ENCODE data around the gene SLC45A1. TPM values are rescaled to one million over a fixed set of nuclear protein-coding genes. Genes with fewer than 3 reads are reported as not detected.

Gene SLC45A1
- polyA plus RNA-seq, 3 donors, result 0.21 TPM; not detected in 2

DNA sequence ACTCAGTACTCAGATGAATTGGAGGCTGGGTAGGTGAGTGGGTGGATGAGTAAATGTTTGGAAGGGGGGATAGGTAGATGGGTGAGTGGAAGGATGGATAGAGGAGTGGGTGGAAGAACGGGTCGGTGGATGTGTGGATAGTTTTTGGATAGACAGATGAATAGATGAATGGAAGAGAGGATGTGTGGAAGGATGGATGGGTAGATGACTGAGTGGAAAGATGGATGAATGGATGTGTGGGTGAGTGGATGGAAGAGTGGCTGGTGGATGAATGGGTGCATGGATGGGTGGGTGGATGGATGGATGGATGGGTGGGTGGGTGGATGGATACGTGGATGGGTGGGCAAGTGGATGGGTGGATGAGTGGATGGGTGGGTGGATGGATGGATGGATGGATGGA is 3.7 kb downstream of the SLC45A1 start:
- no peaks in the 10 kb centered on the region for H4K20me1 ChIP-seq (ENCODE audit: insufficient read depth, low read length)
- H3K4me3 ChIP-seq (replicated peaks in 1 of 3; ENCODE audit: low read depth in 2 of 3, low read length in 3 of 3), result no peak overlapping the region
- TF ChIP-seq, protein P1, sequence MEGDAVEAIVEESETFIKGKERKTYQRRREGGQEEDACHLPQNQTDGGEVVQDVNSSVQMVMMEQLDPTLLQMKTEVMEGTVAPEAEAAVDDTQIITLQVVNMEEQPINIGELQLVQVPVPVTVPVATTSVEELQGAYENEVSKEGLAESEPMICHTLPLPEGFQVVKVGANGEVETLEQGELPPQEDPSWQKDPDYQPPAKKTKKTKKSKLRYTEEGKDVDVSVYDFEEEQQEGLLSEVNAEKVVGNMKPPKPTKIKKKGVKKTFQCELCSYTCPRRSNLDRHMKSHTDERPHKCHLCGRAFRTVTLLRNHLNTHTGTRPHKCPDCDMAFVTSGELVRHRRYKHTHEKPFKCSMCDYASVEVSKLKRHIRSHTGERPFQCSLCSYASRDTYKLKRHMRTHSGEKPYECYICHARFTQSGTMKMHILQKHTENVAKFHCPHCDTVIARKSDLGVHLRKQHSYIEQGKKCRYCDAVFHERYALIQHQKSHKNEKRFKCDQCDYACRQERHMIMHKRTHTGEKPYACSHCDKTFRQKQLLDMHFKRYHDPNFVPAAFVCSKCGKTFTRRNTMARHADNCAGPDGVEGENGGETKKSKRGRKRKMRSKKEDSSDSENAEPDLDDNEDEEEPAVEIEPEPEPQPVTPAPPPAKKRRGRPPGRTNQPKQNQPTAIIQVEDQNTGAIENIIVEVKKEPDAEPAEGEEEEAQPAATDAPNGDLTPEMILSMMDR (IDR thresholded peaks at IDR 0.05), result no peak
- no peak overlapping the region for H3K27ac ChIP-seq (ENCODE audit: low read depth in 1 of 2, low read length in 2 of 2)
- peaks cover 3 to 38% of the 10 kb centered on the region in 2 donors for H3K27me3 ChIP-seq (ENCODE audit: control insufficient read depth in 2 of 2, insufficient read depth in 2 of 2, low read length in 2 of 2)
- H3K27ac Mint-ChIP-seq, result no peak overlapping the region
- peaks cover 10 to 14% of the 10 kb centered on the region in 2 donors for H3K4me1 ChIP-seq (ENCODE audit: control insufficient read depth in 1 of 2, insufficient read depth in 2 of 2, low read length in 2 of 2)
- no peak overlapping the region for H2AFZ ChIP-seq (ENCODE audit: insufficient read depth, low read depth, low read length, poor library complexity, severe bottlenecking)
- no peak overlapping the region for H3K9ac ChIP-seq (ENCODE audit: insufficient read depth, low read length, poor library complexity, severe bottlenecking)
- H3K36me3 ChIP-seq (replicated peaks in 1 of 2; ENCODE audit: control insufficient read depth in 1 of 2, insufficient read depth in 2 of 2, low read length in 2 of 2), result no peaks in the 10 kb centered on the region
- intact Hi-C loops (cut with micrococcal nuclease), result no loop called here
- H3K4me1 Mint-ChIP-seq, result peaks cover 9% of the 10 kb centered on the region
- H3K36me3 Mint-ChIP-seq, result peaks cover 0 to 4% of the 10 kb centered on the region in 2 donors
- no peaks in the 10 kb centered on the region for H3K9me3 ChIP-seq (replicated peaks in 1 of 2; ENCODE audit: control insufficient read depth in 1 of 2, insufficient read depth in 1 of 2, low read length in 2 of 2)
- peaks cover 36 to 41% (median 41%) of the 10 kb centered on the region in 3 donors for H3K27me3 Mint-ChIP-seq (ENCODE audit: low read depth in 3 of 3)
- peak overlapping the region in 1 of 2 donors; percentile 51 for H3K4me3 Mint-ChIP-seq
- peaks cover 2 to 6% (median 3%) of the 10 kb centered on the region in 7 donors for H3K9me3 Mint-ChIP-seq
- no peaks in the 10 kb centered on the region for H3K79me2 ChIP-seq (ENCODE audit: insufficient read depth, low read length)
- WGBS (ENCODE audit: insufficient coverage), result 95% methylated on average over 3 of the region's 3 CpGs
- H3K4me2 ChIP-seq (replicated peaks; ENCODE audit: extremely low read depth, low read length, poor library complexity, severe bottlenecking), result no peak overlapping the region
- DNase-seq, result no peak

DNA sequence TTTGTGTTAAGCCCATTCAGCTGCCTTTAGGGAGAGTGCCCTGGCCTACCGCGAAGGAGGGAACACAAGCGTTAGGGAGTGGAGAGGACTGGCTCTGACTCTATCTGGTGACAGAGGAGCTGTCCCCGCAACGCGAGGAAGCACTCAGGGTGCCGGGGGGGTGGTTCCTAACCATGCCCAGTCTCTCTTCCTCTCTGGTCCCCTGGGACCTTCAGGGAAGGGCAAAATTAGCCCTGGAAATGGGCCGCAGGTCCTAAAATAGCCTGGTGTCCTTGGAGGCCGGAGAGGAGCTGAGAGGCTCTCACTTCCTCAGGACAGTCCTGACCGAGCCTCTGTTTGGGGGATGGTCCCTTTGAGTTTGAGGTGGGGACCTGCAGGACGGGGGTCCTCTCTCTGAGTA is 5.8 kb downstream of the SLC45A1 start:
- Mint-ChIP-seq H3K27me3 (ENCODE audit: low read depth in 3 of 3) (peaks cover 21 to 24% (median 22%) of the 10 kb centered on the region in 3 donors), H3K36me3 (peaks cover 0 to under 1% of the 10 kb centered on the region in 2 donors), H3K9me3 (peaks cover under 1 to 4% (median 2%) of the 10 kb centered on the region in 7 donors), H3K4me3 (no peak overlapping the region), H3K27ac (no peak overlapping the region), H3K4me1 (peaks cover 2% of the 10 kb centered on the region)
- peaks cover under 1% of the 10 kb centered on the region in 2 donors for H3K4me1 ChIP-seq (ENCODE audit: control insufficient read depth in 1 of 2, insufficient read depth in 2 of 2, low read length in 2 of 2)
- H3K79me2 ChIP-seq (ENCODE audit: insufficient read depth, low read length), result no peaks in the 10 kb centered on the region
- DNase-seq, result no peak
- H3K27ac ChIP-seq (ENCODE audit: low read depth in 1 of 2, low read length in 2 of 2), result no peak overlapping the region
- no peak overlapping the region for H2AFZ ChIP-seq (ENCODE audit: insufficient read depth, low read depth, low read length, poor library complexity, severe bottlenecking)
- H3K27me3 ChIP-seq (ENCODE audit: control insufficient read depth in 2 of 2, insufficient read depth in 2 of 2, low read length in 2 of 2), result peaks cover 0 to 20% of the 10 kb centered on the region in 2 donors
- TF ChIP-seq, protein P1 (IDR thresholded peaks at IDR 0.05), result no peak
- no peak overlapping the region for H3K9ac ChIP-seq (ENCODE audit: insufficient read depth, low read length, poor library complexity, severe bottlenecking)
- H3K4me3 ChIP-seq (replicated peaks in 1 of 3; ENCODE audit: low read depth in 2 of 3, low read length in 3 of 3), result no peak overlapping the region
- no peaks in the 10 kb centered on the region for H3K36me3 ChIP-seq (replicated peaks in 1 of 2; ENCODE audit: control insufficient read depth in 1 of 2, insufficient read depth in 2 of 2, low read length in 2 of 2)
- no peaks in the 10 kb centered on the region for H4K20me1 ChIP-seq (ENCODE audit: insufficient read depth, low read length)
- H3K9me3 ChIP-seq (replicated peaks in 1 of 2; ENCODE audit: control insufficient read depth in 1 of 2, insufficient read depth in 1 of 2, low read length in 2 of 2), result no peaks in the 10 kb centered on the region
- no peak overlapping the region for H3K4me2 ChIP-seq (replicated peaks; ENCODE audit: extremely low read depth, low read length, poor library complexity, severe bottlenecking)
- 79% methylated on average over 10 of the region's 11 CpGs for WGBS (ENCODE audit: insufficient coverage)
- intact Hi-C loops (cut with micrococcal nuclease), result no loop called here
